22Rv1 (cell line): ENCODE results near the gene PMEPA1.

Experiments
- CTCF ChIP-seq: fragments of 450-650 bp; IDR thresholded peaks from 2 replicates; pipeline ENCODE4 v1.5.1; 2017; ENCODE audit warnings: mild to moderate bottlenecking
- ZFX ChIP-seq: fragments of 450-650 bp; IDR thresholded peaks from 2 replicates; pipeline ENCODE4 v1.6.1; 2017; ENCODE audit warnings: antibody characterized with exemption, borderline replicate concordance

GRCh38 chr20:57688864-57689263, 21.0 kb downstream of the PMEPA1 start:
- TF ChIP-seq CTCF (no peak), ZFX (no peak)
